ENCODE data around the gene PPM1E.
"Not testable (repeated sequence)": the region's sequence is repeated elsewhere in the genome, so short reads cannot be mapped to it uniquely, and the experiment has no call there.

The PPM1E gene

GRCh38 chr17:58783380-58783779 is 27.7 kb downstream of the PPM1E start:
- peak; percentile 21 for DNase-seq

DNA sequence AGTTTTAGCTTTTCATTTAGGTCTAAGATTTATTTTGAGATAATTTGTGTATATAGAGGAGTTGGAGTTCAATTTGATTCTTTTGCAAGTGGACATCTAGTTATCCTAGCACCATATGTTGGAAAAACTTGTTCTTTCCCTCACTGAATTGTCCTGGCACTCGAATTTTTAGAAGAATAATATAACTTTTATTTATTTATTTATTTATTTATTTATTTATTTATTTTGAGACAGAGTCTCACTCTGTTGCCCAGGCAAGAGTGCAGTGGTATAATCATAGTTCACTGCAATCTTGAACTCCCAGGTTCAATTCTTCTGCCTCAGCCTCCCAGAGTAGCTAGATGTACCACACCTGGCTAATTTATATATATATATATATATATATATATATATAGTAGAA is 29.4 kb downstream of the PPM1E start:
- DNase-seq, result no peak

- DNase-seq, result peak; percentile 7
These were observed 31.1 kb downstream of the PPM1E start for GRCh38 chr17:58786586-58787295.

DNA sequence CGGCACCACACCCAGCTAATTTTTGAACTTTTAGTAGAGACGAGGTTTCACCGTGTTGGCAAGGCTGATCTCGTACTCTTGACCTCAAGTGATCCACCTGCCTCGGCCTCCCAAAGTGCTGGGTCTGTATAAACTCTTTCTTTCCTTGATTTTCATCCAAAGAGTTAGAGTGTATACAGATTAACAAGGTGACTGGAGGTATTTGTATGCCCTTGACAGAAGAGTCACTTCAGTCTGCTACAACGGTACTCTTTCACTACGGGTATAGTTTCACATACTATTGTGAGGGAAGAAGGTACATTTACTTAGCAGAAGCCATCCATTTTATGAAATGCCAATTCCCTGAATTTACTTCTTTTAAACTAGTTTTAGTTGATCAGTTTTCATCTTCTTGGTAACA is 32.5 kb downstream of the PPM1E start:
- DNase-seq, result no peak

DNA sequence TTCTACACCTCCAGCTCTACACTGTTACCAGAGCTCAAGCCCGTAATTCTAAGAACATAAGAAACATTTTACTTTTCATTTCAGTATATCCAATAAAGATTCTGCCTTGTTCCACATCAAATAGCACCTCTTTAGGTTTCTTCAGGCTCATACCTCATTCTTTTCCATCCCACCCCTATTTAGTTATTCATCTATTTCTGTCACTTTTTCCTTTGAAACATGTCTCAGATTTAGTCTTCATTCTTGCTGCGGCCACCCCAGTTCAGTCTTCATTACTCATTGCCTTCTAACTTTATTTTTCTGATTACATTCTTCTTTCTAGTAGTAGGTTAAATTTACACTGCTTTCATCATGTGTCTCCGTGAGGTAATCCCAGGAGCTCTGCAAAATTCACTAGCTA is 33.5 kb downstream of the PPM1E start:
- DNase-seq, result no peak

DNA sequence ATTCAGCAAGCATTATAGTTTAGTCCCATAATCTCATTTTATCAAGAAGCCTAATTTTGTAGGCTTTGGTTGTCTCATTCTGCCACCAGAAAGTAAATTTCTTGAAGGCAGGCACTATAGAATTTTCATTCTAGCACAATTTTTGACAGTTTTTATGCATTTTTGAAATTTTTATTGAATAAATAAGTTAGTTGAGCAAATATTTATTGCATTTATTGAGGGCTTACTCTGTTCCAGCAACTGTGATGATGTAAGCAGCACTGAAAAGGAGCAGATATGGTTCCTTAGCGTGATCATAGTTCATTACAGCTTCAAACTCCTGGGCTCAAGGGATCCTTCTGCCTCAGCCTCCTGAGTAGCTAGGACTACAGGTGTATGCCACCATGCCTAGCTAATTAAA is 34.2 kb downstream of the PPM1E start:
- no peak for DNase-seq

- not testable (repeated sequence) for DNase-seq
These were observed 38.9 kb downstream of the PPM1E start for GRCh38 chr17:58794508-58794907.

GRCh38 chr17:58802188-58802587 is 46.5 kb downstream of the PPM1E start:
- no peak for DNase-seq

DNA sequence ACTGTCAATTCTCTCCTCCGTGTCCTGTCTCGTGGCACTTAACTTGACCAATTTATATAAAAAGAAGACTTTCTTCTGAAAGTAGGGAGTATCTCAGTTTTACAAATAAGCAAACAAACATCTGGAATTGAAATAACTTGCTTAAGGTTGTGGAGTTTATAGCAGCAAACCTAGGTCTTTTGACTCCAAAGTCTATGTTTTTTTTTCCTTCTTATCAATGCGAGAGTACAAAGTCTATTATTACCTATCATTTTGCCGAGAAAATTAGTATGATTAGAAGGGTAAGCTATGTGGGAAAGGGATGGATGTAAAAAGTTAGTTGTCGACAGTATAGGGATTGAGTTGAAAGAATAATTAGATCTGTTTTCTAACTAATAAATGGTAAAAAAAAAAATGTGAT is 50.4 kb downstream of the PPM1E start:
- no peak for DNase-seq

GRCh38 chr17:58808609-58809563 is 53.2 kb downstream of the PPM1E start:
- DNase-seq, result no peak

DNA sequence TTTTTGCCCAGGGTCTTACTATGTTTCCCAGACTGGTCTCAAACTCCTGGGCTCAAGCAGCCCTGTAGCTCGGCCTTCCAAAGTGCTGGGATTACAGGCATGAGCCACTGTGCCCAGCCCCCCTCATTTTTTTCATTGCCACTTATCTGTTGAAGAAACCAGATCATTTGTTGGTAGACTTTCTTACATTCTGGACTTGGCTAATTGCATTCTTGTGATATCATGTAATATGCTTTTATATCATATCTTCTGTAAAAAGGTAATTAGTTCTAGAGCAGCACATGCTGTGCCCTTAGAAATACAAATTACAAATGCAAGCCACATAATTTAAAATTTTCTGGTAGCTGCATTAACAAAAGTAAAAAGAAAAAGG is 53.9 kb downstream of the PPM1E start:
- no peak for DNase-seq

DNA sequence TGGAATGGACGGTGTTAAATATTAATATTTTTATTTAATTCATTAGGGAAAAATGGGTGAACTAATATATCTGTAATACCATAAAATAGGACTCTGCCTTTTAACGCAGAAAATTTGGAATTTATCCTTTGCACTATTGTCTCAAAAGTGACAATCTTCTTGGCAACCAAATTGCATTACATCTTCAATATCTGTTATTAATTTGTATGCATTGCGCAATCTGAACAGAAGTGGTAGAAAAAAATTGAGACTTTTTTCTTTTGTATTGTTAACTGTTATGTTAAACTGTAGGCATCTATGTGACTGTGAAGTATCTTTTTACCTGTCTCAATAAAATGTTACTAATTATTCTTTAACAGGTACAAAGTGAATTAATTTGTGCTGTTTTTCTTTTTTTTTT is 55.6 kb downstream of the PPM1E start:
- DNase-seq, result no peak

- no peak for DNase-seq
These were observed 58.1 kb downstream of the PPM1E start for GRCh38 chr17:58813712-58814111.

DNA sequence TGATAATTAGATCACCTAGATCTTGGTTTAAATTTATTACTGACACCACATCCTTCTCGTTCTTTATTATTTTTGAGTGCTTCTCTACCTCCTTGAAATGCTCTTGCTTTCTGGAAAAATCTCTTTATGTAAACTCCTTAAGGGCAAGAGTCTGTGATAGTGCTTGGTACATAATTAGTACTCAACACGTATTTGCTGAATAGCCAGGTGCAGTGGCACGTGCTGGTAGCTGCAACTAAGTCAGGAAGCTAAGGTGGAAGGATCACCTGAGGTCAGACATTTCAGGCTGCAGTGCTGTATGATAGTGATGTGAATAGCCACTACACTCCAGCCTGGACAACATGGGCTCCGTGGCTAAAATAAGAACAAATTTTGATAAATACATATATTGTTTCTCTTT is 63.0 kb downstream of the PPM1E start:
- no peak for DNase-seq

- no peak for DNase-seq
These were observed 66.7 kb downstream of the PPM1E start for GRCh38 chr17:58822148-58823050.

DNA sequence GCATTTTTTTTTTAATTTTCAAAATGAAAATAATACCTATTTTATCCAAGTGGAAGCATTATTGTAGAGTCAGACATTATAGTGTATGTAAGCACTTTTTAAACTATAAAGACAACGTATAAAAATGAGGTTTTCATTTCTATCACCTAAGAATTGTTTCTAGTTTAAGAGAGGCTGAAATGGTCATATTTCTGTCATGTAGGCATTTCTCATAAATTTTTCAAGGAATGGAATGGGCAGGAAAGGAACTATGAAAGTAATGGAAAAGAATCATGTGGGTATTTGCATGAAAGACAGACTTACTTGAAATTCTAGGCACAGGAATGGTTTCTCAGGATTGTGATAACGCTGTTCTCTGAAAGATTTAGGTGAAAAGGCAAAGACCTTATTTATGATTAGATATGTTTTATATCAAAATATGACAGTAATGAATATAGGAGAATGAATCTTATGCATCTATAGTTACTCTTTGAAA is 67.4 kb downstream of the PPM1E start:
- no peak for DNase-seq

DNA sequence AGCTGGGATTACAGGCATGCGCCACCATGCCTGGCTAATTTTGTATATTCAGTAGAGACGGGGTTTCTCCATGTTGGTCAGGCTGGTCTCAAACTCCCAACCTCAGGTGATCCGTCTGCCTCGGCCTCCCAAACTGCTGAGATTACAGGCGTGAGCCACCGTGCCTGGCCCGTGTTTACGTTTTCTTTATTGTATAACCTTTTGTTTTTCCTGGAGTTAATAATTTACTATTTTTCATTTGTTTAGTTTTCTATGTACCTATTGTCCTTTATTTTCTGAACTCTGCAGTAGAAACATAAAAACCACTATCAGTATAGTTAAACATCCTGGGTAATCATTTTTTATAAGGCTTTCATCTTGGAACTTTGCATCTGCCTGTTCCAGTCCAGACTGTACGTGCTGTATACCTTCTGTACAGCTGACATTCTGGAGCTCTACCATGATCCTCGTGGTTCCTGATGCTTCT is 73.6 kb downstream of the PPM1E start:
- DNase-seq, result no peak

DNA sequence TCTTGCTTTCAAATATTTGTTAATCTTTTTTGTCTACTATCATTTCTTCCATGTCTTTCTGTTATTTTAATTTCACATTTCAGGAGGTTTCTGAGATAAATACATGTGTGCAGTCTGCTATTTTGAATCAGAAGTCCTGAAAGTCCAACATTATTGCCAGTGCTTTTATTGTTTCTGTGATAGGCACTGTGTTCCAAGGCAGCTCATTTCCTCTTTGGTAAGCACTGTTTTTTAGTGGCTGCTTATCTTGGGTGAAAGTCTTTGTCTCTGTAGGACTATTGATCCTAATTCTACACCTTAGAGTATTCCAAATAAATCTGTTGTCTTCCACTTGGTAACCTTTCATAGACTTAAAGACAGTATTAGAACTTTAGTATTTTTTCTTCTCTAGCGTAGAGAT is 76.1 kb downstream of the PPM1E start:
- no peak for DNase-seq

DNA sequence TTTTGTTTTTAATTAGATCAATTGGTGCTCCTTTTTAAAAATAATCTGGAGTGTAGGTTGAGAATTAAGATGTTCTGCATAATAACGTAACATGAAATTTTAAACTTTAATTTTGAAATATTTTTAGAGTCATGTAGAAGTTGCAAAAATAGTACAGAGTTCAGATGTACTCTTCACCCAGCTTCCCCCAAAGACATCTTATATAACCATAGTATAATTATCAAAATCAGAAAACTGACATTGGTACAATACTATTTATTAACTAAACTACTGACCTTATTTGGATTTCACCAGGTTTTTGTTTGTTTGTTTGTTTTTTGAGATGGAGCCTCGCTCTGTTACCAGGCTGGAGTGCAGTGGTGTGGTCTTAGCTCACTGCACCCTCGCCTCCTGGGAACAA is 76.9 kb downstream of the PPM1E start:
- no peak for DNase-seq

DNA sequence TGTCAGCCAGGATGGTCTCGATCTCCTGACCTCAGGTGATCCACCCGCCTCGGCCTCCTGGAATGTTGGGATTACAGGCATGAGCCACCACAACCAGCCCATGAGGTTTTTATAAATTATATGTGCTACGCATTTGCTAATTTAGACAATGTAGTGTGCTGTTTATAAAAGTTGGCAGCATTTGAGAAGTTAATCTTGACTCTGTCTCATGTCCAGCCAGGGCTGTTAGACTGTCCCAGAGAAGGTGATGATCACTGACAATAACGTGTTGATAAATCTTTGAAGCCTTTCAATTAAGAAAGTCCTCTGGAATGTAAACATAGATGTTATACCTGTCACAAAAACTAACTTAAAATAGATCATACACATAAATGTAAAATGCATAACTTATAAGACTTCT is 82.0 kb downstream of the PPM1E start:
- DNase-seq, result no peak

DNA sequence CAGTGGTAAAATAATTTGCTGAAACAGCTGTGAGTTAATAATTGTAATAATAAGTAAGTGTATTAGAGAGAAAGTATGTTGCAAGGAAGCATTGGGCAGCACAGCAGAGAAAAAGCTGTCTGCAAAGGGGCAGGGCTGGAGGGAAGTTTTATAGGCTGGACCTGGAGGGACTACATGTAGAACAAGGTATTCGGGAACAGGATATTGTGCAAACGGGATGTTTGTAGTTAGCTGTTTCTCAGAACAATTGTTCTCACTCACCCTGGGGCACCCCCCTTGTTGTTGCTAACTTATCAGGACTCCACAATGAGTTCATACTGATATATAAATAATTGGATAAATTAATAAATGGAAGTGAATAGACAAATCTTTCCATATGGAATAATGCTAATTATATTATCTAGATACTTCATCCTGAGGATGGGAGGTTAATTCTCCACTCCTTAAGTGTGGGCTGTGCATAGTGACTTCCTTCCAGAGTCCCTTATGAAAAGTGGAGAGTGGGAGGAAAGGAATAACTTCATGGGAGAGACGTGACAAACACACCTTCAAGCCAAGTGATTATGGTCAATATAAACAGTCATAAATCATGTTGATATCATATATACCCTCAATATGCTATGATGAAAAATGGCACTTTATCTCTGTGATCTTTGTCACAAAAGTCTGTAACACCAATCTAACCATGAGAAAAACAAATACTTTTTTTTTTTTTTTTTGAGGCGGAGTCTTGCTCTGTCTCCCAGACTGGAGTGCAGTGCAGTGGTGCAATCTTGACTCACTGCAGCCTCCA is 85.4 kb downstream of the PPM1E start:
- no peak for DNase-seq

- DNase-seq, result not testable (repeated sequence)
These were observed 90.8 kb downstream of the PPM1E start for GRCh38 chr17:58846413-58846812.
